ENCODE data around the gene PLBD1.

PLBD1 gene, protein sequence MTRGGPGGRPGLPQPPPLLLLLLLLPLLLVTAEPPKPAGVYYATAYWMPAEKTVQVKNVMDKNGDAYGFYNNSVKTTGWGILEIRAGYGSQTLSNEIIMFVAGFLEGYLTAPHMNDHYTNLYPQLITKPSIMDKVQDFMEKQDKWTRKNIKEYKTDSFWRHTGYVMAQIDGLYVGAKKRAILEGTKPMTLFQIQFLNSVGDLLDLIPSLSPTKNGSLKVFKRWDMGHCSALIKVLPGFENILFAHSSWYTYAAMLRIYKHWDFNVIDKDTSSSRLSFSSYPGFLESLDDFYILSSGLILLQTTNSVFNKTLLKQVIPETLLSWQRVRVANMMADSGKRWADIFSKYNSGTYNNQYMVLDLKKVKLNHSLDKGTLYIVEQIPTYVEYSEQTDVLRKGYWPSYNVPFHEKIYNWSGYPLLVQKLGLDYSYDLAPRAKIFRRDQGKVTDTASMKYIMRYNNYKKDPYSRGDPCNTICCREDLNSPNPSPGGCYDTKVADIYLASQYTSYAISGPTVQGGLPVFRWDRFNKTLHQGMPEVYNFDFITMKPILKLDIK

GRCh38 chr12:14567351-14568162, at the start of gene PLBD1:
Gene PLBD1, minus strand, starts transcription at chr12:14567883. Its CDS starts 187 bp downstream, at chr12:14567696.
- DNase-seq (ENCODE audit: low read depth in 1 of 2, low spot score in 1 of 2), result peak in 1 of 2 donors; percentile 0

- DNase-seq (ENCODE audit: low read depth in 1 of 2, low spot score in 1 of 2), result no peak
Observed at GRCh38 chr12:14614704-14615121, 47.0 kb upstream of the PLBD1 start.

DNA sequence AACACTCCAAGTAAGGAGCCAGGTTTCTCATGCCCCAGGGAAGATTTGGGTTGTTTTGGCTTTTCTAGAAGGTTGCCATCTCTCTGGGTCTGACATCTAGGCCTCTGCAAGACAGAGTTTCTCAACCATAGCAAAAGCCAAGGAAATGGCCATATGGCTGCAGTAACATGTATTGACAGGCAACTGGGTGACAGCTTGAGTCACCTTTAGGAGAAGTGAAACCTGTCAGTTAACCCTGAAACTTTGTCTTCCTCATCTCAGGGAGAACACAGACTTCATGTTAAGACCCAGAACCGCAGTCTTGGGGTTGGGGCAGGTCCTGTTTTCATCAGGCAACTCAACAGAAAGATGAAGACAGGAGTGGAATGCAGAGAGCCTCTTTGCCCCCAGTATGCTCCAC, 46.0 kb upstream of the PLBD1 start:
- DNase-seq (ENCODE audit: low read depth in 1 of 2, low spot score in 1 of 2), result no peak

- no peak for DNase-seq (ENCODE audit: low read depth in 1 of 2, low spot score in 1 of 2)
Observed at GRCh38 chr12:14612898-14613445, 45.3 kb upstream of the PLBD1 start.

DNA sequence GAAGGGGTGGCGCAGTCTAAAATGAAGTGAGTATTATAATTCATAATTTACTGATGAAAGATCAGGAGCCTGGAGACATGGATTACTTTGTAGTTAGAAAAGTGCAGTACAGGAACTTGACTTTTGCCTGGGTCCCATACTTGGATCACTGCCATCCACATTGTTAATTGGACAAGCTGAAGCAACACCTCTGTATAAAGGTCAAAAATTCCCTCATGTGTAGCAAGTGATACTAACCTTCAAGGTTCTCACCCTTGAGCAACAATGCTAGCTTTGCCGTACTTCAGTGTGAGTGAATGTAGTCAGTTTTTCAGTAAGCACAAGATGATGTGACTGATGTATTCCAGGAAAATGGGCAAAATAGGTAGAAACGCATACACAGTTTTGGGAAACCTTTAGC, 44.6 kb upstream of the PLBD1 start:
- no peak for DNase-seq (ENCODE audit: low read depth in 1 of 2, low spot score in 1 of 2)

DNA sequence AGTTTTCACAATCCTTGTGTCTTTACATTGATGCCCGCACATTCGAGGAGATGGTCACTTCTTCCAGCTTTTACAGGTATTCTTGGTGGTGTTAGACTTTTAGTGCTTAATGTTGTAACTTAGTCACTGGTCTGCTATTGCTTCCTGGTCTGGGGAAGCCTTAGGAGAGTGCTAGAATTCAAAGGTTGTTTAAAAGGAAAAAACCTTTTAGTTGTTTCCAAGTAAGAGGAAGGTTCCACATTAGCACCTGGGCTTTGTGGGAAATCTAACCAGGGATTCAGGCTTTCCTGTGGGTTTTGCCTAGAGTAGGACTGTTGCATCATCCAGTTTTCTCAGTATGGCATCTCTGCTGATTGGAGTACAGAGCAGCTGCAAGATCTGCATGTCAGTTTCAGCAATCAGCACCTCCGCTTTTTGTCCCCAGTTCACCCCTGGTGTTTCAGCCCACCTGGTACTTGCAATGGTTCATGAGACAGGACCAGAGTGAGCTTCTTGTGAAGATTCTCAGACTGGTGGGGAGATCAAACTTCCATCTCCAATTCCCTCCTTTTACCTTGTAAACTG, 44.0 kb upstream of the PLBD1 start:
- no peak for DNase-seq (ENCODE audit: low read depth in 1 of 2, low spot score in 1 of 2)

DNA sequence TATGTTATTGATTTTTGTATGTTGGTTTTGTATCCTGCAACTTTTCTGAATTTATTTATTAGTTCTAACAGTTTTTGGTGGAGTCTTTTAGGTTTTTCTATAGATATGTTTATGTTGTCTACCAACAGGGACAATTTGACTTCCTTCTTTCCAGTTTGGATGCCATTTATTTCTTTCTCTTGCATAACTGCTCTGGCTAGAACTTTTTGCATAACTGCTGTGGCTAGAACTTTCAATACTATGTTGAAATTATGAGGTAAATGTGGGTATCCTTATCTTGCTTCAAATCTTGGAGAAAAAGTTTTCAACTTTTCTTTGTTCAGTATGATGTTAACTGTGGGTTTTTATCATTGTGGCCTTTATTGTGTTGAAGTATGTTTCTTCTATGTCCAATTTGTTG, 39.9 kb upstream of the PLBD1 start:
- DNase-seq (ENCODE audit: low read depth in 1 of 2, low spot score in 1 of 2), result no peak

GRCh38 chr12:14605401-14605989, 37.8 kb upstream of the PLBD1 start:
- DNase-seq (ENCODE audit: low read depth in 1 of 2, low spot score in 1 of 2), result no peak

DNA sequence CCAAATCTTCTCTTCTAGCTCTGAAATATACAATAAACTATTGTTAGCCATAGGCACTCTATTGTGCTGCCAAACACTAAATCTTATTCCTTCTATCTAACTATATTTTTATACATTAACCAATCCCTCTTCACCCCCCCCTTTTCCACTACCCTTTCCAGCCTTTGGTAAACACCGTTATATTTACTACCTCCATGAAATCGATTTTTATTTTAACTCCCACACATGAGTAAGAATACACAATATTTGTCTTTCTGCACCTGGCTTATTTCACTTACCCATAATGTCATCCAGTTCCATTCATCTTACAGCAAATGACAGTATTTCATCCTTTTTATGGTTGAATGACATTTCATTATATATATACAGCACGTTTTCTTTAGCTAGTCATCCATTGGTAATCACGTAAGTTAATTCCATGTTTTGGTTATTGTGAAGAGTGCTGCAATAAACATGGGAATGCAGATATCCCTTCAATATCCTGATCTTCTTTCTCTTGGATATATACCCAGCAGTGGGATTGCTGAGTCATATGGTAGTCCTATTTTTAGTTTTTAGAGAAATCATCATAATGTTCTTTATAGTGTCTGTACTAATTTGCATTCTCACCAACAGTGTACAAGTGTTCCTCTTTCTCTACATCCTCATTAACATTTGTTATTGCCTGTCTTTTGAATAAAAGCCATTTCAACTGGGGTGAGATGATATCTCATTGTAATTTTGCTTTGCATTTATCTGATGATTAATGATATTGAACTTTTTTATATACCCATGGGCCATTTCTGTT, 34.2 kb upstream of the PLBD1 start:
- no peak for DNase-seq (ENCODE audit: low read depth in 1 of 2, low spot score in 1 of 2)

DNA sequence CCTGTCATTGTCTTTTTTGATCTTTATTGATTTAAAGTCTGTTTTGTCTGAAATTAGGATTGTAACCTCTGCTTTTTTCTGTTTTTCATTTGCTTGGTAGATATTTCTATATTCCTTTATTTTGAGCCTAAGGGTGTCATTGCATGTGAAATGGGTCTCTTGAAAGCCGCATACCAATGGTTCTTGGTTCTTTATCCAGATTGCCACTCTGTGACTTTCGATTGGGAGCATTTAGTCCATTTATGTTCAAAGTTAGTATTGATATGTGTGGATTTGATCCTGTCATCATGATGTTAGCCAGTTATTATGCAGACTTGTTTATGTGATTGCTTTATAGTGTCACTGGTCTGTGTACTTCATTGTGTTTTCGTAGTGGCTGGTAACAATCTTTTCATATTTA, 29.8 kb upstream of the PLBD1 start:
- no peak for DNase-seq (ENCODE audit: low read depth in 1 of 2, low spot score in 1 of 2)

DNA sequence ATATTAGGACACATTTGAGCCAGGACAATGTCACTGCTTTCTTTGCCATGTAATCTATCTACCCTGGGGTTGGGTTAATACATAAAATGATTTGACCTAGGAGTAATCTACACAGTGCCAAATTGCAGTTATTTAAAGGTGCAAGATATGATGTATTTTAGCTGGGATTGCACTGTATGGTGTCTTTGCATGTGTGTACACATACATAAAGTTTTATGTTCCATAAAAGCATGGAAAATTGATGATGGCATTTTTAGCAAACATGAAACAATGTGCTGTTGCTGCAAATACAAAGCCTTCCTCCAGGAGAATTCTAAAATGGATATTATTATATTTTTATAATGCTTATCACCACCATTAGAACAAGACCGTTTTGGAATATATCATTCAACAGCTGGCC, 24.0 kb upstream of the PLBD1 start:
- no peak for DNase-seq (ENCODE audit: low read depth in 1 of 2, low spot score in 1 of 2)

DNA sequence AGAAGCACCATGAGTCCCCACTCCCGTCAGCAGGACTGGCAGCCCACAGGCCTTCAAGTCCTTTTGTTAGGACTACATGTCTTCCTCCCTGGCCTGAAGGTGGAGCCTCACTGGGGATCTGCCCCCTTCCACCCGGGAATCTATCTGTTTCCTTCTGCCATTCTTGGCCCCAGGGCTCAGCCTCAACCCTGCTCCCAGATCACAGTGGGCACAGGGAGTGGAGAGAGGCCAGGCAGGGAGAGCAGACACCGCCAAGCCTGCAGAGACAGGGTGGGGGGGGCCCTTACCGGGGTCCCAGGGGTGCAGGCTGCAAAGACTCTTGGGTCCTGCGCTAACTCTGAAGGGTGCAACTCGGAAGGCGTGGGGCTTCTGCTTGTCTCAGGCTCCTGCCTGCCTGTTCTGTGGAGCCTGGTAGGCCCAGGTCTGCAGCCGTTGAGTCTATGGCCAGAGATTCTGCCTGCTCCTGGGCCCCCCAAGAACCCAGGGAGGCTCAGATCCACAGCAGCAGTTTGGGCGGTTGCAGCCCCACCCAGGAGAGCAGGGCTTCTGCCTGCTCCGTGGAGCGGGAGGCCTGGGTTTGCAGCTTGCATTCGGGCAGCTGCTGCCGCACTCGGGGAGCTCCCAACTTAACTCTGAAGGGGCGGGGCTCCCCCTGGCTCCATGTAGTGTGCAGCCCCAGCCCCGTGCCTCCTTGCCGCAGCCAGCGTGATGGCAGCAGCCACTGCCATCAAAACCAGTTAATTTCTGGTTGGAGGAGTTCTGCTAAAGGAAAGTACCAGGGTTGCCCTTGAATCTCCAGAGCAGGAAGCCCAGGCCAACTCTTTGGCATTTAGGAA, 21.7 kb upstream of the PLBD1 start:
- DNase-seq (ENCODE audit: low read depth in 1 of 2, low spot score in 1 of 2), result no peak

GRCh38 chr12:14588571-14588970, 20.9 kb upstream of the PLBD1 start:
- no peak for DNase-seq (ENCODE audit: low read depth in 1 of 2, low spot score in 1 of 2)

DNA sequence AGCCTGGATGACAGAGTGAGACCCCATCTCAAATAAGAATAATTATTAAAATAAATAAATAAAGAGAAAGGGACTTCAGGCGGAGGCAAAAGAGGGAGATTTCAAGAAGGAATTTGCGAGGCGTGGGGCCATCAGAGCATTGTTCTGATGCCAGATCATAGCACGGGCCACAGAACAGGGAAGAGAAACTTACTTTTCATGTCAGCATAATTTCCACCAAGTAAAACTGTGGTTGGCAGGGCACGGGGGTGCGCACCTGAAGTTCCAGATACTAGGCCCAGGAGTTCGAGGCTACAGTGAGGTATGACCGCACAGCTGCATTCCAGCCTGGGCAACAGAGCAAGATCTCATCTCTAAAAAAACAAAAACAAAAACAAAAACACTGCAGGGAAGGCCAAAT, 11.0 kb upstream of the PLBD1 start:
- DNase-seq (ENCODE audit: low read depth in 1 of 2, low spot score in 1 of 2), result no peak

DNA sequence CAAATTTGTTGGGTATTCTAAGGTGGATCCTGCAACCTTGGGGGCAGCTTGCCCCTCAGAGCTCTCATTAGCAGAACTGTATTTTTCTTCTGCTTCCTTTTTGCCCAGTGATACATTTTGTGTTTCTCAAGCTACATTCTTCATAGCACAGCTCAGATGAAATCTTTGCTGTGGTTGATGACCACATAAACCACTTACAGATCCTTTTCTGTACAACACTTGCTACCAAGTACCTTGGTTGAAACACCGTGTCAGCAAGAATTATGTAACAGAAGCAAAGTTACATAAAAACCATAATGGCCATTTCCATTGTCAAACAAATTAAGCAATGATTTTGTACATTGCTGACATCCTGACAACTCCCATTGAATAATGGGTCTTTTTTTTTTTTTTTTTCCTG, 9.7 kb upstream of the PLBD1 start:
- no peak for DNase-seq (ENCODE audit: low read depth in 1 of 2, low spot score in 1 of 2)

- DNase-seq (ENCODE audit: low read depth in 1 of 2, low spot score in 1 of 2), result no peak
Observed at GRCh38 chr12:14576896-14577295, 9.2 kb upstream of the PLBD1 start.

- no peak for DNase-seq (ENCODE audit: low read depth in 1 of 2, low spot score in 1 of 2)
Observed at GRCh38 chr12:14575585-14575984, 7.9 kb upstream of the PLBD1 start.

DNA sequence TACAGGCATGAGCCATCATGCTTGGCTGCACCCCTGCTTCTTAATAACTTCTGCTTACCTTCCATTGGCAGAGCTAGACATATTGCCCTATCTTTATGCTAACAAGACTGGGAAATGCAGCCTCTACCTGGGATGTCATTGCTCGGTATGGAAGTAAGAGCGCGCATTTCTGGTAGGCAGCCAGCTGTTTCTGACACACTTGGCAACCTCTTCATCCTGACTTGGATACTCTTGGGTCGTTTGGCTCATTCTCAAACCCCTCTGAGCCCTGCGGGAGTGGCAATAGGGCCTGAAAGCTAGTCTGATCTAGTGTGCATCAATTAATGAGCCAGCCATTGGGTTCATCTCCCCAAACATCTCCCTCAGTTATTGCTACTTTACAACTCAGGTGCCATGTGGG, 5.4 kb upstream of the PLBD1 start:
- DNase-seq (ENCODE audit: low read depth in 1 of 2, low spot score in 1 of 2), result no peak

GRCh38 chr12:14572401-14572800, 4.7 kb upstream of the PLBD1 start:
- no peak for DNase-seq (ENCODE audit: low read depth in 1 of 2, low spot score in 1 of 2)
